CD4-positive, CD25-positive, alpha-beta regulatory T cell (primary cell): Measurements from ENCODE around the gene GNAS. TPM values are rescaled to one million over a fixed set of nuclear protein-coding genes. Genes with fewer than 3 reads are reported as not detected.

Experiments
- ATAC-seq, 2 donors: fragments of 150-1000 bp; cut with Tn5 transposase; one replicate each; pipeline ENCODE4 v1.10.0; 2021; ENCODE audit warnings: low read depth in 2 of 2, moderate number of reproducible peaks in 2 of 2, moderate library complexity in 1 of 2
- DNase-seq, 3 donors: peaks; one replicate each; pipeline versions ENCODE4 v3.0.0 to v3.0.0-alpha.2; 2012 to 2022; ENCODE audit warnings: mixed read lengths in 1 of 3
- H3K27ac ChIP-seq: one replicate; pipeline ENCODE4 v1.7.0; 2013; ENCODE audit warnings: mild to moderate bottlenecking, low read length; ENCODE audit not compliant: insufficient read depth, poor library complexity, severe bottlenecking
- H3K27me3 ChIP-seq: one replicate; pipeline ENCODE4 v1.7.0; 2013; ENCODE audit warnings: low read length; ENCODE audit not compliant: control insufficient read depth, insufficient read depth
- H3K36me3 ChIP-seq: one replicate; pipeline ENCODE4 v1.7.0; 2013; ENCODE audit warnings: mild to moderate bottlenecking, low read length, moderate library complexity; ENCODE audit not compliant: control insufficient read depth, insufficient read depth
- H3K4me1 ChIP-seq: 2 replicates; pipeline ENCODE4 v1.7.0; 2013; ENCODE audit warnings: mild to moderate bottlenecking, low read length; ENCODE audit not compliant: insufficient read depth, control insufficient read depth, poor library complexity, severe bottlenecking
- H3K4me3 ChIP-seq: one replicate; pipeline ENCODE4 v1.7.0; 2013; ENCODE audit warnings: low read depth, mild to moderate bottlenecking, low read length, moderate library complexity
- H3K9me3 ChIP-seq, 2 experiments: 1 replicate in 1 of 2; 2 replicates in 1 of 2; pipeline ENCODE4 v1.7.0; 2013; ENCODE audit warnings: low read length in 2 of 2, mild to moderate bottlenecking in 1 of 2, moderate library complexity in 1 of 2; ENCODE audit not compliant: control insufficient read depth in 2 of 2
- H3K27ac Mint-ChIP-seq, 3 donors: one replicate each; pipeline ENCODE4 v1.8.0; 2020 to 2022; ENCODE audit warnings: mild to moderate bottlenecking in 3 of 3, mixed read lengths in 3 of 3, moderate library complexity in 2 of 3
- H3K27me3 Mint-ChIP-seq: one replicate; pipeline ENCODE4 v1.8.0; 2022; ENCODE audit warnings: mild to moderate bottlenecking, mixed read lengths
- H3K36me3 Mint-ChIP-seq: one replicate; pipeline ENCODE4 v1.8.0; 2020; ENCODE audit warnings: mixed read lengths
- H3K4me1 Mint-ChIP-seq, 4 donors: one replicate each; pipeline ENCODE4 v1.8.0; 2020 to 2022; ENCODE audit warnings: mixed read lengths in 4 of 4, mild to moderate bottlenecking in 1 of 4
- H3K4me3 Mint-ChIP-seq, 4 donors: one replicate each; pipeline ENCODE4 v1.8.0; 2020 to 2022; ENCODE audit warnings: mild to moderate bottlenecking in 4 of 4, mixed read lengths in 4 of 4, moderate library complexity in 3 of 4
- H3K9me3 Mint-ChIP-seq, 7 donors: one replicate each; pipeline ENCODE4 v1.8.0; 2020 to 2022; ENCODE audit warnings: mixed read lengths in 7 of 7, mild to moderate bottlenecking in 3 of 7, moderate library complexity in 2 of 7
- polyA plus RNA-seq, 4 donors: library from polyadenylated mRNA; unstranded; fragments of 300-500 nt; fragmentation: Illumina TruSeq; gene quantifications; one replicate each; pipeline ENCODE4 v1.2.3, GENCODE V29; 2021
- total RNA-seq: library from RNA; stranded (reverse); gene quantifications from one replicate; pipeline ENCODE4 v1.2.3, GENCODE V29; 2022

The GNAS gene
- total and polyA plus RNA-seq, 5 donors from 2014 or later, result 127 to 890 (median 165) TPM

GRCh38 chr20:58832457-58832856 lies 20.1 kb upstream of the GNAS start:
- peaks cover 13% of the 10 kb centered on the region for H3K27me3 Mint-ChIP-seq
- Histone ChIP-seq H3K27ac (no peak overlapping the region), H3K36me3 (no peaks in the 10 kb centered on the region), H3K9me3 (no peaks in the 10 kb centered on the region), H3K27me3 (peaks cover 2% of the 10 kb centered on the region), H3K4me1 (no peaks in the 10 kb centered on the region), H3K4me3 (no peak overlapping the region)
- H3K4me1 Mint-ChIP-seq, result no peaks in the 10 kb centered on the region
- H3K36me3 Mint-ChIP-seq, result peaks cover 4% of the 10 kb centered on the region
- DNase-seq, result no peak
- no peak overlapping the region for H3K27ac Mint-ChIP-seq
- peaks cover 0 to 4% (median 0%) of the 10 kb centered on the region in 7 donors for H3K9me3 Mint-ChIP-seq
- H3K4me3 Mint-ChIP-seq, result no peak overlapping the region
- no peak for ATAC-seq

GRCh38 chr20:58833921-58834320 lies 18.6 kb upstream of the GNAS start:
- H3K9me3 Mint-ChIP-seq, result peaks cover 0 to 4% (median 0%) of the 10 kb centered on the region in 7 donors
- ATAC-seq (no peak), DNase-seq (no peak)
- peaks cover 4% of the 10 kb centered on the region for H3K36me3 Mint-ChIP-seq
- H3K9me3 ChIP-seq, result no peaks in the 10 kb centered on the region
- H3K27ac ChIP-seq, result no peak overlapping the region
- peaks cover 13% of the 10 kb centered on the region for H3K27me3 Mint-ChIP-seq
- no peak overlapping the region for H3K4me3 ChIP-seq
- peaks cover 2% of the 10 kb centered on the region for H3K27me3 ChIP-seq
- H3K36me3 ChIP-seq, result no peaks in the 10 kb centered on the region
- no peak overlapping the region for H3K27ac Mint-ChIP-seq
- H3K4me1 ChIP-seq, result peaks cover under 1% of the 10 kb centered on the region
- no peak overlapping the region for H3K4me3 Mint-ChIP-seq
- no peaks in the 10 kb centered on the region for H3K4me1 Mint-ChIP-seq

DNA sequence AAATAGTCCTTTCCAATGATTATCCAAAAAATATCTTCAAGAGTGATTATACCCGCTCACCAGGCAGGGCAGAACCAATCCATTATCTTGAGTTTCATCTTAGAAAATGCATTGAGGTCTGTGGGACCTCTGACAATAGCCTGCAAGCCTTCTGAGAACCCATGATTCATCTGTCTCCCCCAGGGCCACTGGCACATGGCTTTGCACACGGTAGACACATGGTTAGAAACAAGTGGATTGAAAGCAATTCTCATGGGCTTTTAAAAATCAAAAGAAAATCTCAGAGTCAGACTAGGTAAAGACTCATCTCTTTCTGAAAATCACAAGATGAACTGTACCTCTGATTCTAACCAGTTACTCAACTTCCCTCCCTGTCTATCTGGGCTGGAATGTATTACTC lies 17.3 kb upstream of the GNAS start:
- Mint-ChIP-seq H3K27me3 (peaks cover 20% of the 10 kb centered on the region), H3K9me3 (peaks cover 0 to 3% (median 0%) of the 10 kb centered on the region in 7 donors), H3K27ac (no peak overlapping the region), H3K4me1 (peaks cover 0 to 7% (median 0%) of the 10 kb centered on the region in 4 donors), H3K4me3 (no peak overlapping the region), H3K36me3 (no peaks in the 10 kb centered on the region)
- peaks cover 2% of the 10 kb centered on the region for H3K27me3 ChIP-seq
- DNase-seq, result no peak
- H3K9me3 ChIP-seq, result no peaks in the 10 kb centered on the region
- no peak overlapping the region for H3K4me3 ChIP-seq
- H3K27ac ChIP-seq, result no peak overlapping the region
- no peaks in the 10 kb centered on the region for H3K36me3 ChIP-seq
- H3K4me1 ChIP-seq, result peaks cover 10% of the 10 kb centered on the region
- ATAC-seq, result no peak

GRCh38 chr20:58836616-58837204 lies 15.8 kb upstream of the GNAS start:
- peaks cover 2% of the 10 kb centered on the region for H3K27me3 ChIP-seq
- H3K27me3 Mint-ChIP-seq, result peaks cover 20% of the 10 kb centered on the region
- no peak for DNase-seq
- H3K9me3 ChIP-seq, result no peaks in the 10 kb centered on the region
- no peak overlapping the region for H3K27ac Mint-ChIP-seq
- no peak overlapping the region for H3K27ac ChIP-seq
- ATAC-seq, result no peak
- peaks cover 10% of the 10 kb centered on the region for H3K4me1 ChIP-seq
- H3K36me3 ChIP-seq, result no peaks in the 10 kb centered on the region
- H3K4me1 Mint-ChIP-seq, result peaks cover 0 to 7% (median 0%) of the 10 kb centered on the region in 4 donors
- no peaks in the 10 kb centered on the region for H3K36me3 Mint-ChIP-seq
- no peak overlapping the region for H3K4me3 ChIP-seq
- H3K4me3 Mint-ChIP-seq, result no peak overlapping the region
- no peaks in the 10 kb centered on the region for H3K9me3 Mint-ChIP-seq

- H3K27me3 ChIP-seq, result peaks cover 6% of the 10 kb centered on the region
- no peaks in the 10 kb centered on the region for H3K9me3 ChIP-seq
- ATAC-seq (peak in 1 of 2 donors; percentile 31), DNase-seq (no peak)
- no peak overlapping the region for H3K4me3 ChIP-seq
- H3K27ac Mint-ChIP-seq, result no peak overlapping the region
- no peaks in the 10 kb centered on the region for H3K36me3 ChIP-seq
- no peak overlapping the region for H3K27ac ChIP-seq
- H3K4me3 Mint-ChIP-seq, result no peak overlapping the region
- peaks cover 24% of the 10 kb centered on the region for H3K27me3 Mint-ChIP-seq
- peaks cover 10% of the 10 kb centered on the region for H3K4me1 ChIP-seq
- no peaks in the 10 kb centered on the region for H3K36me3 Mint-ChIP-seq
- H3K4me1 Mint-ChIP-seq, result peaks cover 0 to 7% (median 0%) of the 10 kb centered on the region in 4 donors
- no peaks in the 10 kb centered on the region for H3K9me3 Mint-ChIP-seq
These were observed 14.8 kb upstream of the GNAS start for GRCh38 chr20:58837717-58838116.

GRCh38 chr20:58838174-58838573 lies 14.3 kb upstream of the GNAS start:
- no peak for DNase-seq

GRCh38 chr20:58839474-58839874 lies 13.0 kb upstream of the GNAS start:
- Histone ChIP-seq H3K4me3 (no peak overlapping the region), H3K9me3 (no peaks in the 10 kb centered on the region), H3K27me3 (peaks cover 8% of the 10 kb centered on the region), H3K4me1 (peaks cover 10% of the 10 kb centered on the region), H3K36me3 (no peaks in the 10 kb centered on the region), H3K27ac (no peak overlapping the region)
- no peaks in the 10 kb centered on the region for H3K36me3 Mint-ChIP-seq
- no peaks in the 10 kb centered on the region for H3K9me3 Mint-ChIP-seq
- H3K27me3 Mint-ChIP-seq, result peaks cover 34% of the 10 kb centered on the region
- H3K27ac Mint-ChIP-seq, result no peak overlapping the region
- H3K4me1 Mint-ChIP-seq, result peaks cover 0 to 7% (median 0%) of the 10 kb centered on the region in 4 donors
- ATAC-seq (peak in 1 of 2 donors; percentile 52), DNase-seq (peak; percentile 13 to 41 (median 30))
- peak overlapping the region in 1 of 4 donors; percentile 41 for H3K4me3 Mint-ChIP-seq

More at GRCh38 chr20:58838174-58838573, 14.3 kb upstream of the GNAS start:
- H3K9me3 ChIP-seq, result no peaks in the 10 kb centered on the region
- H3K27ac Mint-ChIP-seq, result no peak overlapping the region
- peaks cover 0 to 7% (median 0%) of the 10 kb centered on the region in 4 donors for H3K4me1 Mint-ChIP-seq
- H3K27ac ChIP-seq, result no peak overlapping the region
- peaks cover 26% of the 10 kb centered on the region for H3K27me3 Mint-ChIP-seq
- no peaks in the 10 kb centered on the region for H3K9me3 Mint-ChIP-seq
- H3K36me3 Mint-ChIP-seq, result no peaks in the 10 kb centered on the region
- peaks cover 8% of the 10 kb centered on the region for H3K27me3 ChIP-seq
- H3K36me3 ChIP-seq, result no peaks in the 10 kb centered on the region
- H3K4me3 Mint-ChIP-seq, result no peak overlapping the region
- ATAC-seq, result no peak
- H3K4me3 ChIP-seq, result no peak overlapping the region
- H3K4me1 ChIP-seq, result peaks cover 10% of the 10 kb centered on the region
